ENCODE data around the gene ABR.

DNA sequence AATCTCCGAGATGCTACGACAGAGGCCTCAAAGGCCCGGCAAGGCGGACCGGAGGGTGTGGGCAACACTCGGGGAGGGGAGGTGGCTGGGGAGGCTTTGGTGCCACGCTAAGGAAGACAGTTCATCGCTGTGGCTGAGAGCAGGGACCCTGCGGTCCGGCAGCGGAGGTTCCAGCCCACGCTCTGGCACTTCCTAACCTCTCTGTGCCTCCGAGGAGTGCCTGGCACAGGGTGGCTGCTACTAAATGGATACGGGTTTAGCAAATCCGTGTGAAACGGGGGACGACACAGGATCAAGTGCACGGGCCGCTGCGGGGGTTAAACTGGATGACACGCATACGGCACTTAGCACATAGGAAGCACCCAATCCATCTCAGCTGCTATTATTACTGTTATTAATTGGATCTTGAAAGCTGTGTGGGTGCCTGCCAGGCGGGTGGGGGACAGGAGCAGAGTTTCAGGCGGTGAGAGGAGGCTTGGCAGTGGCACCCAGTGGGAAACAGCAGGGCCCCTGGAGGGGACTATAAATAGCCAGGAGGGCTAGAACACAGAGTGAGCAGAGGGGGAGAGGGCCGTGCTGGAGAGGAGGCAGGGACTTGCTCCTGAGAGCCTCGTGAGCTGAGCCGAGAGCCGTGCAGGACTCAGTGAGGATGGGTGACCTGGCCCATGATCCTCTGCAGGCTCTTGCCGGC lies 45.0 kb downstream of the ABR start:
- TF ChIP-seq BRCA1 (IDR thresholded peaks at IDR 0.05; ENCODE audit: low read depth, low read length) (no peak), SIX5 (IDR thresholded peaks at IDR 0.05; ENCODE audit: low read depth, low read length) (no peak), POLR2A (IDR thresholded peaks at IDR 0.05; ENCODE audit: control extremely low read depth in 1 of 2, low read depth in 2 of 2, low read length in 2 of 2) (no peak)
- TF ChIP-seq, protein P1, sequence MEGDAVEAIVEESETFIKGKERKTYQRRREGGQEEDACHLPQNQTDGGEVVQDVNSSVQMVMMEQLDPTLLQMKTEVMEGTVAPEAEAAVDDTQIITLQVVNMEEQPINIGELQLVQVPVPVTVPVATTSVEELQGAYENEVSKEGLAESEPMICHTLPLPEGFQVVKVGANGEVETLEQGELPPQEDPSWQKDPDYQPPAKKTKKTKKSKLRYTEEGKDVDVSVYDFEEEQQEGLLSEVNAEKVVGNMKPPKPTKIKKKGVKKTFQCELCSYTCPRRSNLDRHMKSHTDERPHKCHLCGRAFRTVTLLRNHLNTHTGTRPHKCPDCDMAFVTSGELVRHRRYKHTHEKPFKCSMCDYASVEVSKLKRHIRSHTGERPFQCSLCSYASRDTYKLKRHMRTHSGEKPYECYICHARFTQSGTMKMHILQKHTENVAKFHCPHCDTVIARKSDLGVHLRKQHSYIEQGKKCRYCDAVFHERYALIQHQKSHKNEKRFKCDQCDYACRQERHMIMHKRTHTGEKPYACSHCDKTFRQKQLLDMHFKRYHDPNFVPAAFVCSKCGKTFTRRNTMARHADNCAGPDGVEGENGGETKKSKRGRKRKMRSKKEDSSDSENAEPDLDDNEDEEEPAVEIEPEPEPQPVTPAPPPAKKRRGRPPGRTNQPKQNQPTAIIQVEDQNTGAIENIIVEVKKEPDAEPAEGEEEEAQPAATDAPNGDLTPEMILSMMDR (IDR thresholded peaks at IDR 0.05; ENCODE audit: control extremely low read depth in 1 of 3, insufficient read depth in 1 of 3, low read depth in 1 of 3, low read length in 3 of 3) = no peak
- TF ChIP-seq, protein P2, sequence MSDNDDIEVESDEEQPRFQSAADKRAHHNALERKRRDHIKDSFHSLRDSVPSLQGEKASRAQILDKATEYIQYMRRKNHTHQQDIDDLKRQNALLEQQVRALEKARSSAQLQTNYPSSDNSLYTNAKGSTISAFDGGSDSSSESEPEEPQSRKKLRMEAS (IDR thresholded peaks at IDR 0.05) = no peak
